ENCODE measurements around the gene CAPN10.

The CAPN10 gene

GRCh38 chr2:240642806-240643092 lies 56.2 kb downstream of the CAPN10 start:
- DNase-seq = no peak

GRCh38 chr2:240643093-240643810 lies 56.7 kb downstream of the CAPN10 start:
- no peak for DNase-seq

- DNase-seq = no peak
Measured at GRCh38 chr2:240643811-240644150, 57.2 kb downstream of the CAPN10 start.

- no peak for DNase-seq
Measured at GRCh38 chr2:240644171-240644651, 57.7 kb downstream of the CAPN10 start.

- DNase-seq = no peak
Measured at GRCh38 chr2:240644859-240645301, 58.3 kb downstream of the CAPN10 start.

- DNase-seq = no peak
Measured at GRCh38 chr2:240645346-240645745, 58.8 kb downstream of the CAPN10 start.

- DNase-seq = no peak
Measured at GRCh38 chr2:240645801-240646175, 59.3 kb downstream of the CAPN10 start.

GRCh38 chr2:240646176-240646899 lies 59.8 kb downstream of the CAPN10 start:
- no peak for DNase-seq

GRCh38 chr2:240646900-240647502 lies 60.5 kb downstream of the CAPN10 start:
- DNase-seq = no peak

- DNase-seq = no peak
Measured at GRCh38 chr2:240647503-240648154, 61.1 kb downstream of the CAPN10 start.

GRCh38 chr2:240648155-240648649 lies 61.7 kb downstream of the CAPN10 start:
- no peak for DNase-seq

All from NCI-H774 (cell line).